Activated CD8-positive, alpha-beta memory T cell treated with anti-CD3 and anti-CD28 coated beads for 24 hours (primary cell): ENCODE measurements around the gene CDK9.
"Not testable (repeated sequence)": the region's sequence is repeated elsewhere in the genome, so short reads cannot be mapped to it uniquely, and the experiment has no call there.

Experiments used
- DNase-seq: peaks from one replicate; pipeline ENCODE4 v3.0.0-alpha.2; 2020

The CDK9 gene

GRCh38 chr9:127785933-127786772 lies at the start of gene CDK9:
CDK9 (plus strand) TSS chr9:127786034; CDS start chr9:127786149, 115 bp downstream.
- peak; percentile 97 for DNase-seq

- no peak for DNase-seq
These were observed 47.2 kb upstream of the CDK9 start for GRCh38 chr9:127738666-127739065.

DNA sequence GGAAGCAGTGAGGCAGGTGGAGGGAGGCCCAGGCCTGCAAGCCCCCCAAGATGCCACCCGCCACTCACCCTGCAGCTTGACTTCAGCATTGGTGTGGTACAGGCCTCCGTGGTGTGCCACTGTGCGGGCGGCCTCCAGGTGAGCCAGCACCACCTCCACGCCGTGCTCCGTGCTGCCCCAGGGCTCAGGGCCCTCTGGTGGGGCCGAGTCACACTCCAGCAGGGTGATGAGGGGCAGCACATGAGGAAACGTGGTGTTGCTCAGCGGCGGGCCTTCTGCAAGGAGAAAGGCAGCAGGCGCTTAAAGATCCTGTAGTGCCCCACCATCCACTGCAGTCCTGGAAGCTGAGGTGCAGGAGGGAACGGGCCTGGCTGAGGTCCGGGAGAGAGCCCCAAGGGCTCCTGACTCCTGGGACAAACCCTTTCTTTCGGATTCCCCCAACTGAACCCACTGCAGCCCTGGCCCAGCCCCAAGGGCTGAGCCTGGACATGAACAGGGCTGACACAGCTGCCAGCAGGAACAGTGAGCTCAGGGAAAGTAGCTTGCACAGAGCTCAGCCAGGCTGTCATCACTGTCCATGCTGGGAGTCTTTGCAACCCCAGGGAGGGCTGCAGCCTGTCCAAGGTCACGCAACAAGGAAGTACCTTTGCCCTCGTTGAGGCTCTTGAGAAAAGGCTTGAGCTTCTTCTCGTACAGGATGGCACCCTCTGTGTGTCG lies 46.1 kb upstream of the CDK9 start:
- DNase-seq, result no peak

DNA sequence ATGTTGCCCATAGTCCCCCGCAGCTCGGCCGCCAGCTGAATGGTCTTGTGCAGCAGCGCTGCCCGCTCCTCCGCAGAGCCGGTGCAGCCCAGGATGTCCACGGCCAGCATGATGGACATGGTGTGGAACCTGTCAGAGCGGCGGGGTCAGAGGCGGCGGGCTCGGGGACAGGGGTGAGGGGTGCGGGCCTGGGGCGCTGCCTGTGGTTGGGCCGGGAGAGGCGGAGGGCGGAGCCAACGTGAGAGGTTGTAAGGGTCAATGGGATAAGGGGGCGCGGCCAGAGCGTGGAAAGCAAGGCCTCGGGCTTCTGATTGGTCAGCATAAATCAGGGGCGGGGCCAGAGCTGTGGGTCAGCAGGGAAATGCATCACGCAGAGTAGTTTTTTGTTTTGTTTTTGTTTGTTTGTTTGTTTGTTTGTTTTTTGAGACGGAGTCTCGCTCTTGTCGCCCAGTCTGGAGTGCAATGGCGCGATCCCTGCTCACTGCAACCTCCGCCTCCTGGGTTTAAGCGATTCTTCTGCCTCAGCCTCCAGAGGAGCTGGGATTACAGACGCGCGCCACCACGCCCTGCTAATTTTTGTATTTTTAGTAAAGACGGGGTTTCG lies 43.9 kb upstream of the CDK9 start:
- DNase-seq, result no peak

- DNase-seq, result no peak
These were observed 43.3 kb upstream of the CDK9 start for GRCh38 chr9:127742435-127743088.

DNA sequence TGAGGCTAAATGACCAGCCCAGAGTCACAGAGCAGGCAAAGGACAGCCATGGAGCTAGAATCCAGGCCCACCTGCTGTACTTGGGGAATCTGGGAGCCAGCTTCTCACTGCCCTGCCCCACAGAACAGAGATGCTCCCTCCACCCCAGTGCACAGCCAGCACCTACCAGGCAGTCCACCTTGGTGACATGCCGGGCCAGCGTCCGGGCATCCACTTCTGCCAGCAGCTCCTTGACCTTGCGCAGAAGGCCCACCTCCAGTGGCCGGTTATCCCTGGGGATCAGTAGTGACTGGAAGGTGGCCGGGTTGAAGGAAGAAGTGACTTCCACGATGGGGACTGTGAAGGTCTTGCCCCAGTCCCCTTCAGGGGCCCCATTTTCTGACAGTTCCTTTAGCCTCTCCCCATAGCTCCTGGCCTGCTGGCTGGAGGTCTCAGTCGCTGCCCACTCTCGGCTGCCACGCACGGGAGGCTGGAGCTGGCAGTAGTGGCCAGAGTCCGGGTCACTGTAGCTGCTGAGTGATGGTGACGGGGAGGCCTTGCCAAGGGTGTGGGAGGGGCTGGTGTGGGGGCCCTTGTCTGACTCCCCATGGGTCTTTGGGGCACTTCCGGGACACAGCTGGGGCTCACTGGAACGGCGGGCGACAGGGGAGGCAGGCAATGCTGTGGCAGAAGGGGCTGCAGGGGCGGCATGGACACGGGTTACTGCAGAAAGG lies 41.3 kb upstream of the CDK9 start:
- DNase-seq, result no peak

DNA sequence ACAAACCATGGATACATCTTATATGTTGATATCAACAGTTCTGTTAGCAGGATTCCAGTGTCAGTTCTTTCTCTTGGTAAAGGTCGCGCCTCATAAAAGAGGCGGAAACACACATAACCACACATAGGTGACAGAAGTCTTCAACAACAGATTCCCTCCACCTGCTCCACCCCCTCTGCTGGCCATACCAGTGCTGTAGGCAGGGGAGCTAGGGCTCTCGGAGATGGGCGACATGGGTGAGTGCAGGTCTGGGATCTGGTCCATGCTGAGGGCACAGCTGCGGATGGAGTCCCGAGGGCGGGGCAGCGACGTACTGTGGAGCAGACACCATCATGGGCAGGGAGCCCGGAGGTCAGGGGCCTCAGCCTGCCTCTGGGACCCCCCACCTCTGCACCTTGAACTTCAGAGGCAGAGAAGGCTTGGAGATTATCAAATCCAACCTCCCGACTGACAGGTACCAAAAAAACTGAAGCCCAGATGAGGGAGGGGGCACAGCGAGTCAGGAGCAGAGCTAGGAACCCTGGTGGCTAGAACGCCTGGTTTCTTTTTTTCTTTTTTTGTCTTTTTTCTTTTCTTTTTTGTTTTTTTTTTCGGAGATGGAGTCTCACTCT lies 38.8 kb upstream of the CDK9 start:
- DNase-seq, result no peak

DNA sequence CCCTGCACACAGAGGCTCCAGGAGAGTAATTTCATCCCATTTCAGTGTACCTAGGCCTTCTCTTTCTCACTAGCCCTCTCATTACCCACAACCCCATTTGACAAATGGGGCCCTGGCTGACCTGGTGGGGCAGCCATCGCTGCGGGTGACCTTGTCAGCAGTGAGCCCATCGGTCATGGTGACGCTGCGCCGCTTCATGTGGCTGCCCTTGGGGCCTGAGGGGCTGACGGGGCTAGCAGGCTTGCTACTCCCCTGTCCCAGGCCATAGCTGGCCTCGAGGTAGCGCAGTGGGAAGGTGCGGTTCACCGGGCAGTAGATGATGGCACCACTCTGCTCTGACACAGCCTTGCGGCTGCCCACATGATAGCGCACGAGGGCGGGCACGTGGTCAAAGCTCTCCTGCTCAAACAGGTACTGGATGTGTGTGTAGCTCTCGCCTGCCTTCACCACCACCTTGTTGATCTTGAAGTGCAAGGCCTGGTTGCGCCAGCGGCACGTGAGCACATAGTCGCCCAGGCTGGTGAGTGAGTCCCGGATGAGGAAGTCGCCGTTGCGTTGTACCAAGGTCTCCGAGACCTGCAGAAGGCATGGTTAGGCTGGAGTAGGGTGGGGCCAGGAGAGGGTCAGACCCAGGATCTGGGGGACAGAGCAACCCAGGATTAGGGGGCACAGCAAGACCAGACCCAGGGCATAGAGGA lies 36.6 kb upstream of the CDK9 start:
- DNase-seq, result no peak

- DNase-seq, result no peak
These were observed 34.4 kb upstream of the CDK9 start for GRCh38 chr9:127751269-127752054.

- DNase-seq, result no peak
These were observed 32.7 kb upstream of the CDK9 start for GRCh38 chr9:127753148-127753547.

DNA sequence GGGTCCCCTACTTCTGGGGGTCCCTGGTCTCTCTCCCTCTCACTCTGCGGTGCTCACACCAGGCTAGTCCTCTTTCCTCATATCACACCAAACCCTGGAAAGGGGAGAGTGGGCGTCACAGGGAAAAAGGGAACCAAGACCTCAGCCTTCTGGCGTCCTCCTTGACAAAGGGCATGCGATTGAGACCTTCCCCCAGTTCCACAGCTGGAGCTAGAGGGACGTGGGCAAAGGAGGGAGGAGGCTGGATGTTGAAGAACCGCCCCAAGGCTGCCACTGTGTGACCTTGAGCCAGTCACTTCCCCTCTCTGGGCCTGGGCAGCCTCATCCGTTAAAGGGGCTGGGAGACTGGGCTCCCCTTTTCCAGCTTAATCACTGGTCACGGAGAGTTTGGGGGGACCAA lies 32.2 kb upstream of the CDK9 start:
- DNase-seq, result no peak

DNA sequence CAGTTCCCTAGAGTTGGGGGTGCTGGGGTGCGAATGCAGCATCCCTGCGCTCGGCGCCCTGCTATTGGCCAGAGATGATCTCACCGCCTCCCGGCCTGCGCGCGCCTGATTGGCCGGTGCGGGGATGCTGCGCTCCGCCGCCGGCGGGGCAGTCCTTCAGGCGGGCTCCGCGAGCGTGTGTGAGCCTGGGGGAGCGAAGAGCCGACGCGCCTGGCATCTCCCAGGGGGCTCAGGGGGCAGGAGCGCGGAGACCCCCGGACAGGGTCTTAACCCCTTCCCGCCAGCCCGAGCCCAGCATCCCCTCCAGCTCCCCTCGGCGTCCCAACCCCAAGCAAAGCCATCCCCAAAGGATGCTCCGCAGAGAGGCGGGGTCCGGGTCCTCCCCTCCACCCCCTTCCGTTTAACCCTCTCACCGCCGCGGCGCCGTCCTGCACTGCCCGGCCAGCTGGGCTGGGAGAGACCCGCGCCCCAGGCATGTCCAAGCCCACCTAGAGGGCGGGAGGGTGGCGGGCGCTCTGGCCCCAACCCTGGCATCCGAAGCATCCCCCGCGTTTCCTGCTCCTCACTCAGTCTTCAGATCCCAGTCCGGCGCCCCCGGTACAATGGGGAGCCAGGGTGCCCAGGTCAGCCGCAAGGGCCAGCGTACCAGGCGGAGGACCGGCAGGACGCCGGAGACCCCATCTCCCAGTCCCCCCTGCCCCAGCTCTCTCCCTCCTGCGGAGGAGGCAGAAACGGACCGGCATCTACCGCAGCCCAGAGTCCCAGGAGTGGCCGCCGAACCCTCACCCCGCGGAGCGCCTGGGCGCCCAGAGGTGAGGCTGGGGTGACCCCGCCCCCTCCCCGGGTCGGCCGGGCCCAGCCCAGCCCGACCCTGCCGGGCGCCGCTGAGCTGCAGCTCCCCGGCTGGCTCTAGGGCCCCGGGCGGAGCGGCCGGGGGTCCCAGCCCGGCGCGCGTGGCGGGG lies 31.5 kb upstream of the CDK9 start:
- DNase-seq, result no peak

- no peak for DNase-seq
These were observed 30.5 kb upstream of the CDK9 start for GRCh38 chr9:127755061-127756060.

DNA sequence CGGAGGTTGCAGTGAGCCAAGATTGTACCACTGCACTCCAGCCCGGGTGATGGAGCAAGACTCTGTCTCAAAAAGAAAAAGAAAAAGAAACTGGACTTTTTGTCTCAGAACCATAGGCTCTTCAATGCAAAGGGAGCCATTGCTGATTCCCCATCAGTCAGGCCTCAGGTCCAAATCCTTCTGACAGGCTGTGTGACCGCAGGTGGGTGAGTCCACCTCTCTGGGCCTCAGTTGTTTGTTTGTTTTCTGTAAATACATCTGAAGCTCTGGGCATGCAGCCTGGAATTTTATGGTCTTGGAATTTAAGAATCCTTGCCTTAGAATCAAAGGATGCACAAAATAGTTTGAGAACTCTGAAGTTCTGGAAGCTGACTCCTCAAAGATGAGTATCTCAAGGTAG lies 29.6 kb upstream of the CDK9 start:
- no peak for DNase-seq

- DNase-seq, result not testable (repeated sequence)
These were observed 29.1 kb upstream of the CDK9 start for GRCh38 chr9:127756776-127757175.

- DNase-seq, result no peak
These were observed 27.0 kb upstream of the CDK9 start for GRCh38 chr9:127758843-127759242.

GRCh38 chr9:127761061-127761460 lies 24.8 kb upstream of the CDK9 start:
- no peak for DNase-seq

GRCh38 chr9:127761491-127761956 lies 24.3 kb upstream of the CDK9 start:
- no peak for DNase-seq
